BJ (cell line): Measurements from ENCODE around the gene TACC2. TPM values are rescaled to one million over a fixed set of nuclear protein-coding genes. Genes with fewer than 3 reads are reported as not detected.
A peak's percentile ranks its signal among the peaks of the same experiment; 100 is the strongest.

ENCODE experiments used
- CTCF ChIA-PET: fragments of 350-600 bp; formaldehyde crosslinking; extraction: SDS; loops from one replicate; lab custom pipeline; 2021; ENCODE audit warnings: antibody characterized with exemption, inconsistent platforms; lab: Yijun Ruan, JAX
- POLR2A ChIA-PET: fragments of 300-600 bp; sonication (Branson Sonifier 250); formaldehyde crosslinking; extraction: SDS; loops from one replicate; lab custom pipeline; 2021; ENCODE audit warnings: antibody characterized with exemption; lab: Charles Lee
- DNase-seq: peaks from one replicate; pipeline ENCODE4 v3.0.0-alpha.2; 2011; ENCODE audit warnings: low read depth
- H3K27me3 ChIP-seq: 2 replicates; pipeline ENCODE4 v1.6.0; 2011; ENCODE audit warnings: low read length; ENCODE audit not compliant: control insufficient read depth, insufficient read depth
- H3K36me3 ChIP-seq: 2 replicates; pipeline ENCODE4 v1.5.1; 2011; ENCODE audit warnings: low read length; ENCODE audit not compliant: control insufficient read depth, insufficient read depth
- H3K4me3 ChIP-seq: 2 replicates; pipeline ENCODE4 v1.5.1; 2011; ENCODE audit warnings: low read depth, mild to moderate bottlenecking, control low read depth, low read length
- CTCF ChIP-seq: IDR thresholded peaks from 2 replicates; pipeline ENCODE4 v1.5.1; 2011; ENCODE audit warnings: low read depth, mild to moderate bottlenecking, control low read depth, inconsistent platforms, low read length, moderate library complexity; ENCODE audit not compliant: insufficient read depth
- polyA plus RNA-seq: library from polyadenylated mRNA; depleted of rRNA; stranded (reverse); fragments of >200 nt; gene quantifications from 2 replicates; pipeline ENCODE4 v1.2.3, GENCODE V29; 2011

Gene TACC2
- polyA plus RNA-seq, 1 experiment: 10.4 TPM

GRCh38 chr10:122162671-122163173 lies 173.8 kb downstream of the TACC2 start:
- TF ChIP-seq CTCF: 0 out of 2 replicates have a peak, but pooled peaks have one; percentile 8
- Histone ChIP-seq H3K27me3 (no peaks in the 10 kb centered on the region), H3K36me3 (no peaks in the 10 kb centered on the region; the same call in 1 of the 2 replicates), H3K4me3 (peak overlapping the region; percentile 37)
- CTCF ChIA-PET: interaction anchor here (0.5 to 2.3 kb wide), 7 partner anchors 9 to 116 kb away, joined by 3 to 7 read pairs (median 3); no protein-coding TSS in a partner anchor
- DNase-seq: no peak
- POLR2A ChIA-PET: no interaction called here

GRCh38 chr10:122163174-122164022 lies 174.4 kb downstream of the TACC2 start:
- ChIA-PET CTCF (interaction anchor here (0.5 to 2.3 kb wide), 7 partner anchors 9 to 116 kb away, joined by 3 to 7 read pairs (median 5); no protein-coding TSS in a partner anchor), POLR2A (no interaction called here)

DNA sequence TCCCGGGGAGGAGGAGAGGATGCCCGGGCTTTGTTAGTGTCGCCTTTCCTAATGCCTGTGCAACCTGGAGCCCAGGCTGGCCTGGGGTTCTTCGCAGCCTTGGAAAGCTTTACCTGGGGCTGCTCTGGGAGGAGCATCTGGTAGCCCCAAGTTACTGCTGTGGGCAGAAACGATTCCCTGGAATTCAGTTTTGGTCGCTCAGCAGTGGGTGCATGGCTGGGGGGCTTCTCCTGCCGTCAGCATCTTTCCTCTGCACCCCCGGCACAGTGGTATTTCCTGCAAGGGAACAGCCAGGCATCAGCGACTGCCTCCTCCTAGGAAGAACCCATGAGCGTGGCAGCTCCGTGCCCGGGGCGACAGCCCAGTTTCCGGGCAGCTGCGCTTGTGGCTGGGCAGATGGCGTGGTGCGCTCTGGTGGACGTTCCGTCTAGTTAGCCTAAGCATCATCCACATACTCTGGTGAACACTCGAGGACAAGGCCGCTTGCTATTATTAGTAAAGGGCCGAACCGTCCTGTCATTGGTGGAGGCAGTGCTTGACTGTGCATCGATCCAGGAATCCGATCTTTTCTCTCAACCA lies 175.1 kb downstream of the TACC2 start:
- POLR2A ChIA-PET: no interaction called here
- Histone ChIP-seq H3K27me3 (no peaks in the 10 kb centered on the region), H3K4me3 (peak overlapping the region; percentile 37), H3K36me3 (no peaks in the 10 kb centered on the region)
- CTCF ChIA-PET: interaction anchor here (1.5 to 1.7 kb wide), 2 partner anchors 22 to 23 kb away, joined by 5 read pairs; no protein-coding TSS in a partner anchor
- TF ChIP-seq CTCF: no peak
- no peak for DNase-seq

More at GRCh38 chr10:122163174-122164022, 174.4 kb downstream of the TACC2 start:
- DNase-seq: no peak
- H3K36me3 ChIP-seq: no peaks in the 10 kb centered on the region; the same call in 1 of the 2 replicates
- TF ChIP-seq CTCF: no peak
- H3K27me3 ChIP-seq: no peaks in the 10 kb centered on the region
- peak overlapping the region; percentile 37 for H3K4me3 ChIP-seq

GRCh38 chr10:122164815-122165483 lies 176.0 kb downstream of the TACC2 start:
- H3K36me3 ChIP-seq: no peaks in the 10 kb centered on the region
- POLR2A ChIA-PET: no interaction called here
- CTCF ChIA-PET: interaction anchor here (1.3 to 1.9 kb wide), 3 partner anchors 23 to 102 kb away, joined by 4 to 5 read pairs (median 5); no protein-coding TSS in a partner anchor
- no peak overlapping the region for H3K4me3 ChIP-seq
- no peak for DNase-seq
- TF ChIP-seq CTCF: no peak
- no peaks in the 10 kb centered on the region for H3K27me3 ChIP-seq
